Measurements from ENCODE around the gene MED27. TPM values are rescaled to one million over a fixed set of nuclear protein-coding genes. Genes with fewer than 3 reads are reported as not detected.

The MED27 gene
- total RNA-seq, 1 donor from 2014 or later: 34.5 TPM

- TF ChIP-seq CTCF (IDR thresholded peaks at IDR 0.05; ENCODE audit: insufficient read depth, low read length, poor library complexity, severe bottlenecking): no peak
- Histone ChIP-seq H3K27me3 (ENCODE audit: control insufficient read depth, insufficient read depth, low read length) (peaks cover 16% of the 10 kb centered on the region), H3K36me3 (ENCODE audit: control insufficient read depth, insufficient read depth, low read length) (no peaks in the 10 kb centered on the region), H3K4me3 (ENCODE audit: low read depth, low read length) (no peak overlapping the region)
- no peak for DNase-seq (ENCODE audit: low read depth)
Observed at GRCh38 chr9:131848570-131849160, 231.0 kb downstream of the MED27 start.

- TF ChIP-seq CTCF (IDR thresholded peaks at IDR 0.05; ENCODE audit: insufficient read depth, low read length, poor library complexity, severe bottlenecking): no peak
- Histone ChIP-seq H3K36me3 (ENCODE audit: control insufficient read depth, insufficient read depth, low read length) (no peaks in the 10 kb centered on the region), H3K4me3 (ENCODE audit: low read depth, low read length) (no peak overlapping the region), H3K27me3 (ENCODE audit: control insufficient read depth, insufficient read depth, low read length) (peaks cover 16% of the 10 kb centered on the region)
- no peak for DNase-seq (ENCODE audit: low read depth)
Observed at GRCh38 chr9:131847665-131848354, 231.9 kb downstream of the MED27 start.

- Histone ChIP-seq H3K36me3 (ENCODE audit: control insufficient read depth, insufficient read depth, low read length) (no peaks in the 10 kb centered on the region), H3K4me3 (ENCODE audit: low read depth, low read length) (no peak overlapping the region), H3K27me3 (ENCODE audit: control insufficient read depth, insufficient read depth, low read length) (peaks cover 19% of the 10 kb centered on the region)
- TF ChIP-seq CTCF (IDR thresholded peaks at IDR 0.05; ENCODE audit: insufficient read depth, low read length, poor library complexity, severe bottlenecking): no peak
- no peak for DNase-seq (ENCODE audit: low read depth)
Observed at GRCh38 chr9:131845305-131846298, 234.1 kb downstream of the MED27 start.

- H3K36me3 ChIP-seq (ENCODE audit: control insufficient read depth, insufficient read depth, low read length): no peaks in the 10 kb centered on the region
- no peak overlapping the region for H3K4me3 ChIP-seq (ENCODE audit: low read depth, low read length)
- H3K27me3 ChIP-seq (ENCODE audit: control insufficient read depth, insufficient read depth, low read length): peaks cover 22% of the 10 kb centered on the region
- DNase-seq (ENCODE audit: low read depth): no peak
- TF ChIP-seq CTCF (IDR thresholded peaks at IDR 0.05; ENCODE audit: insufficient read depth, low read length, poor library complexity, severe bottlenecking): no peak
Observed at GRCh38 chr9:131844745-131845118, 234.9 kb downstream of the MED27 start.

- Histone ChIP-seq H3K4me3 (ENCODE audit: low read depth, low read length) (no peak overlapping the region), H3K36me3 (ENCODE audit: control insufficient read depth, insufficient read depth, low read length) (no peaks in the 10 kb centered on the region), H3K27me3 (ENCODE audit: control insufficient read depth, insufficient read depth, low read length) (peaks cover 22% of the 10 kb centered on the region)
- DNase-seq (ENCODE audit: low read depth): no peak
- TF ChIP-seq CTCF (IDR thresholded peaks at IDR 0.05; ENCODE audit: insufficient read depth, low read length, poor library complexity, severe bottlenecking): no peak
Observed at GRCh38 chr9:131843989-131844744, 235.5 kb downstream of the MED27 start.

Measured in kidney epithelial cell (primary cell).